Sciatic nerve (tissue), 2 donors: ENCODE measurements around the gene PTRH1. TPM values are rescaled to one million over a fixed set of nuclear protein-coding genes. Genes with fewer than 3 reads are reported as not detected.
"Not testable (repeated sequence)": the region's sequence is repeated elsewhere in the genome, so short reads cannot be mapped to it uniquely, and the experiment has no call there.

Source experiments
- ATAC-seq: fragments of 200-7000 bp; cut with Tn5 transposase; one replicate; pipeline ENCODE4 v1.9.1; 2020; ENCODE audit warnings: mild to moderate bottlenecking, moderate library complexity
- DNase-seq: peaks from one replicate; pipeline ENCODE4 v3.0.0-alpha.2; 2020; ENCODE audit warnings: low spot score
- intact Hi-C: fragments of 100-400 bp; cut with DNase I; formaldehyde crosslinking; loops from one replicate; pipeline ENCODE4 v1.14.2; 2022
- total RNA-seq: library from RNA; stranded (reverse); fragmentation: NEBNext Ultra II Directional; extraction: Animal tissue kit (Norgen Biotek cat#: 25700); gene quantifications from one replicate; pipeline ENCODE4 v1.2.1, GENCODE V29; 2021
- donor health status: DM: no; HTN: no; CAD: no.
- donor health status: DM: no; HTN: no; CAD: no.

PTRH1 gene, protein sequence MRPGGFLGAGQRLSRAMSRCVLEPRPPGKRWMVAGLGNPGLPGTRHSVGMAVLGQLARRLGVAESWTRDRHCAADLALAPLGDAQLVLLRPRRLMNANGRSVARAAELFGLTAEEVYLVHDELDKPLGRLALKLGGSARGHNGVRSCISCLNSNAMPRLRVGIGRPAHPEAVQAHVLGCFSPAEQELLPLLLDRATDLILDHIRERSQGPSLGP
- total RNA-seq = 10.3 TPM

DNA sequence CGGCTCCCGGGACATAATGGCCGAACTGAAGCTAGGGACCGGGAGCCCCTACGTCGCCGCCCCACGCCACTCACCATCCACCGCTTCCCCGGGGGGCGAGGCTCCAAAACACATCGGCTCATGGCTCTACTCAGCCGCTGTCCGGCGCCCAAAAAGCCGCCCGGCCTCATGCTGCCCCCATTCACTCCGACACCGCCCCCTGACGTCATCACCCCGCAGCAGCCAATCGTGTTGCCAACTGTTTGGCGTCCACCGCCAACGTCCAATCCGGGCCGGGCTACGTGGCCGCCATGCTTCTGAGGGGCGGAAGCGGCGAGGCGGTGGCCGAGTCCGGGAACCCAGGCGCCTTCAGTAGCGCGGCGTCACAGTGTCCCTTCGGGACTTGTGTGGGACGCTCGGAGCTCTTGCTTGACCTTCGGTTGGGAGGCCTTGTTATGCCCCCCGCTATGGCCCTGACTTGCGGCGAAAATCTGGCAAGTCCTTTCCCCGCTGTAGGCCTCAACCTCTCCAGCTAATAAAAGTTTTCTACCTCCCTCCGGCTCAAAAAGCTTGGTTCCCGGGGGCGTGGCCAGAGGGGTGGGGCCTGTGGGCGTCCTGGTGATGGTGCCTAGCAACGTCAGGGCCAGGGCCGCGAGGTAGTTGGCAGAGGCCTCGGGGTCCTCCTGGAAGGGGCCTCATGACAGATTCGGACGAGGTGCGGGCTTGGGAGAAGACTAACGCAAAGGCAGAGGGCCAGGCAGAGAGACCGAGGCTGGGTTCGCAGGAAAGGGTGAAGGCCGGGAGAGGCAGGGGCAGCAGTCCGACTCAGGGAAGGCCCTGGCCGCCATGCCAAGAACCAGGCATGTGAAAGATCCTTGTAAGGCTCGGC, at the start of gene PTRH1, which contains the start of gene TTC16:
Gene PTRH1, minus strand, starts transcription at position 194 of the 868 bp plus-strand sequence. Its CDS starts 24 bp downstream, at position 170.
Gene TTC16, plus strand, starts transcription at position 610 of the 868 bp plus-strand sequence. Its CDS starts 67 bp downstream, at position 677.
- ATAC-seq (peak; percentile 98), DNase-seq (peak; percentile 99)
- intact Hi-C loops = no loop called here

- ATAC-seq (peak; percentile 19), DNase-seq (no peak)
- intact Hi-C loops = no loop called here
These were observed 48.5 kb upstream of the PTRH1 start for GRCh38 chr9:127763918-127764384.

DNA sequence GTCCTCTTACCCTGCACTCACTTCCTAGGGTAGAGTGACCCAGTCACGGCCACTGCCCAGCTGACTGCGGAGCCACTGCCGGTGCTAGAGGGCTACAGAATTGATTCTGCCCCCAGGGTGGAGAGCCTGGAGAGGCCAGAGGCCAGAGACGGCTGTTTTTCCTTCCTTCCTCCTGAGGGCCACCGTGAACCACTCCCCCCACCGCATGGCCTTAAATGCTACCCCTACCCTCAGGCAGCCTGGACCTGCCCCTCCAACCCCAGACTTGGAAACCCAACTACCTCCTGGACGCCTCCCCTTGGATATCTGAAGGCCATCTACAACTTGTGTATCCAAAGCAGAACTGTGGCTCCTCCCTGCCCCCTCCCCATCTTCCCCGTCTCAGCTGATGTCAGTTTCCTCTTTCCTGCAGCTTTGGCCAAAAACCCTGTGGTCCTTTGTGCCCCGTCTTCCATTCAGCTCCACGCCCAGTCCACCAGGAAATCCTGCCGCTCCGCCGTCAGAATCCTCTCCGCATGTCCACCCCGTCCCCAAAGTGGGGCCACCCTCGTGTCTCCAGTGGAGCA, 46.7 kb upstream of the PTRH1 start:
- DNase-seq (no peak), ATAC-seq (peak; percentile 46)
- intact Hi-C loops = no loop called here

DNA sequence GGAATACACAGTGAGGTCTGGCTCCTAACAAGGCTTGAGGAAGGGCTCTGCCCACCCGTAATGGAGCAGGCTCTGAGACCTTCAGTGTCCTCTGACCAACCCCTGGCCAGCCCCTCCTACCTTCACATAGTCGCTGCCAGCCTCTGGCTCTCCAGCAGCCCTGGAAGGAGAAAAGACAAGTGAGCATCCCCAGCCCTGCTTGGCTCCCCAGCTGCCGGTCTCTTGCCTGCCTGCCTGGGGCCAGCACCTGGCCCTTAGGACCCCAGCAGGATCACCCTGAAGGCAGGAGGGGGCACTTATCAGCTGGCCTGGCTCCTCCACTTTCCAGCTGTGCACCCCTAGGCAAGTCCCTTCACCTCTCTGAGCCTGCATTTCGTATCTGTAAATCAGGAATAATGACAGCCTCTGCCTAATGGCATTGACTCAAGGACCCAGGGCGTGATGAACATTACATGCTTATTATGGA, 46.1 kb upstream of the PTRH1 start:
- DNase-seq (no peak), ATAC-seq (no peak)
- intact Hi-C loops = no loop called here

- ATAC-seq = no peak
- DNase-seq = no peak
- intact Hi-C loops = no loop called here
These were observed 45.6 kb upstream of the PTRH1 start for GRCh38 chr9:127761061-127761460.

- DNase-seq = no peak
- intact Hi-C loops = no loop called here
- no peak for ATAC-seq
These were observed 43.4 kb upstream of the PTRH1 start for GRCh38 chr9:127758843-127759242.

DNA sequence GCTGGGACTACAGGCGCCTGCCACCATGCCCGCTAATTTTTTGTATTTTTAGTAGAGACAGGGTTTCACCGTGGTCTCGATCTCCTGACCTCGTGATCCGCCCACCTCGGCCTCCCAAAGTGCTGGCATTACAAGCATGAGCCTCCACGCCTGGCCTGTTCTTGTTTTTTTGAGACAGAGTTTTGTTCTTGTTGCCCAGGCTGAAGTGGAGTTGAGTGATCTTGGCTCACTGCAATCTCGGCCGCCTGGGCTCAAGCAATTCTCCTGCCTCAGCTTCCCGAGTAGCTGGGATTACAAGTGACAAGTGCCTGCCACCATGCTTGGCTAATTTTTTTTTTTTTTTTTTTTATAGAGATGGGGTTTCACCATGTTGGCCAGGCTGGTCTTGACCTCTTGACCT, 41.3 kb upstream of the PTRH1 start:
- ATAC-seq, intact Hi-C loops, DNase-seq: not testable (repeated sequence)

DNA sequence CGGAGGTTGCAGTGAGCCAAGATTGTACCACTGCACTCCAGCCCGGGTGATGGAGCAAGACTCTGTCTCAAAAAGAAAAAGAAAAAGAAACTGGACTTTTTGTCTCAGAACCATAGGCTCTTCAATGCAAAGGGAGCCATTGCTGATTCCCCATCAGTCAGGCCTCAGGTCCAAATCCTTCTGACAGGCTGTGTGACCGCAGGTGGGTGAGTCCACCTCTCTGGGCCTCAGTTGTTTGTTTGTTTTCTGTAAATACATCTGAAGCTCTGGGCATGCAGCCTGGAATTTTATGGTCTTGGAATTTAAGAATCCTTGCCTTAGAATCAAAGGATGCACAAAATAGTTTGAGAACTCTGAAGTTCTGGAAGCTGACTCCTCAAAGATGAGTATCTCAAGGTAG, 40.8 kb upstream of the PTRH1 start:
- intact Hi-C loops = no loop called here
- ATAC-seq = no peak
- DNase-seq = no peak

GRCh38 chr9:127755061-127756060, 39.9 kb upstream of the PTRH1 start:
- intact Hi-C loops = no loop called here
- DNase-seq = no peak
- ATAC-seq = no peak

DNA sequence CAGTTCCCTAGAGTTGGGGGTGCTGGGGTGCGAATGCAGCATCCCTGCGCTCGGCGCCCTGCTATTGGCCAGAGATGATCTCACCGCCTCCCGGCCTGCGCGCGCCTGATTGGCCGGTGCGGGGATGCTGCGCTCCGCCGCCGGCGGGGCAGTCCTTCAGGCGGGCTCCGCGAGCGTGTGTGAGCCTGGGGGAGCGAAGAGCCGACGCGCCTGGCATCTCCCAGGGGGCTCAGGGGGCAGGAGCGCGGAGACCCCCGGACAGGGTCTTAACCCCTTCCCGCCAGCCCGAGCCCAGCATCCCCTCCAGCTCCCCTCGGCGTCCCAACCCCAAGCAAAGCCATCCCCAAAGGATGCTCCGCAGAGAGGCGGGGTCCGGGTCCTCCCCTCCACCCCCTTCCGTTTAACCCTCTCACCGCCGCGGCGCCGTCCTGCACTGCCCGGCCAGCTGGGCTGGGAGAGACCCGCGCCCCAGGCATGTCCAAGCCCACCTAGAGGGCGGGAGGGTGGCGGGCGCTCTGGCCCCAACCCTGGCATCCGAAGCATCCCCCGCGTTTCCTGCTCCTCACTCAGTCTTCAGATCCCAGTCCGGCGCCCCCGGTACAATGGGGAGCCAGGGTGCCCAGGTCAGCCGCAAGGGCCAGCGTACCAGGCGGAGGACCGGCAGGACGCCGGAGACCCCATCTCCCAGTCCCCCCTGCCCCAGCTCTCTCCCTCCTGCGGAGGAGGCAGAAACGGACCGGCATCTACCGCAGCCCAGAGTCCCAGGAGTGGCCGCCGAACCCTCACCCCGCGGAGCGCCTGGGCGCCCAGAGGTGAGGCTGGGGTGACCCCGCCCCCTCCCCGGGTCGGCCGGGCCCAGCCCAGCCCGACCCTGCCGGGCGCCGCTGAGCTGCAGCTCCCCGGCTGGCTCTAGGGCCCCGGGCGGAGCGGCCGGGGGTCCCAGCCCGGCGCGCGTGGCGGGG, 38.9 kb upstream of the PTRH1 start:
- no peak for ATAC-seq
- DNase-seq = no peak
- intact Hi-C loops = no loop called here

DNA sequence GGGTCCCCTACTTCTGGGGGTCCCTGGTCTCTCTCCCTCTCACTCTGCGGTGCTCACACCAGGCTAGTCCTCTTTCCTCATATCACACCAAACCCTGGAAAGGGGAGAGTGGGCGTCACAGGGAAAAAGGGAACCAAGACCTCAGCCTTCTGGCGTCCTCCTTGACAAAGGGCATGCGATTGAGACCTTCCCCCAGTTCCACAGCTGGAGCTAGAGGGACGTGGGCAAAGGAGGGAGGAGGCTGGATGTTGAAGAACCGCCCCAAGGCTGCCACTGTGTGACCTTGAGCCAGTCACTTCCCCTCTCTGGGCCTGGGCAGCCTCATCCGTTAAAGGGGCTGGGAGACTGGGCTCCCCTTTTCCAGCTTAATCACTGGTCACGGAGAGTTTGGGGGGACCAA, 38.2 kb upstream of the PTRH1 start:
- intact Hi-C loops = no loop called here
- DNase-seq (no peak), ATAC-seq (no peak)

DNA sequence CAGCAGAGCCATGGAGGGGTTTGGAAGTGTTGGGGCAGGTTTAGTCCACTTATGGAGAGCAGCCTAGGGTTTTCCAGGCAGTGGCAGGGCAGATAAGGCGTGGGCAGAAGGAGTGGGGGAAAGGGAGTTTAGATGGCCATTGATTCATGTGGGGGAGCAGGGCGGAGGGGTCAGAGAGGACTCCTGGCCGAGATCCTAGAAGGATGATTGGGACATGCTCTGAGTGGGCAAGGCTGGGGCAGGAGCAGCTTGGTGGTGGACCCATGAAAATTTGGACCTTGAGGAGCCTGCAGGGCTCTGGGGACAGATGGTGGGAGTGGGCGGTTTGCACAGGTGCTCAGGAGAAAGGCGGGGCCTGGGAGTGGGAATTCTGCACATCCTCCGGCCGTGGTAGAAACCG, 37.7 kb upstream of the PTRH1 start:
- intact Hi-C loops = no loop called here
- ATAC-seq (no peak), DNase-seq (no peak)

- DNase-seq = no peak
- ATAC-seq = peak; percentile 55
- intact Hi-C loops = no loop called here
These were observed 36.0 kb upstream of the PTRH1 start for GRCh38 chr9:127751269-127752054.

- ATAC-seq (no peak), DNase-seq (no peak)
- intact Hi-C loops = no loop called here
These were observed 33.8 kb upstream of the PTRH1 start for GRCh38 chr9:127749090-127749787.

- DNase-seq (no peak), ATAC-seq (no peak)
- intact Hi-C loops = no loop called here
These were observed 31.6 kb upstream of the PTRH1 start for GRCh38 chr9:127746959-127747569.
